ENCODE data around the gene CLMP.
A peak's percentile ranks its signal among the peaks of the same experiment; 100 is the strongest.

CLMP gene

GRCh38 chr11:123055191-123055901 lies 139.7 kb downstream of the CLMP start:
- no peak for DNase-seq (ENCODE audit: low read depth)

GRCh38 chr11:123054301-123055065 lies 140.6 kb downstream of the CLMP start:
- no peak for DNase-seq (ENCODE audit: low read depth)

- no peak for DNase-seq (ENCODE audit: low read depth)
Observed at GRCh38 chr11:123052901-123053721, 141.9 kb downstream of the CLMP start.

DNA sequence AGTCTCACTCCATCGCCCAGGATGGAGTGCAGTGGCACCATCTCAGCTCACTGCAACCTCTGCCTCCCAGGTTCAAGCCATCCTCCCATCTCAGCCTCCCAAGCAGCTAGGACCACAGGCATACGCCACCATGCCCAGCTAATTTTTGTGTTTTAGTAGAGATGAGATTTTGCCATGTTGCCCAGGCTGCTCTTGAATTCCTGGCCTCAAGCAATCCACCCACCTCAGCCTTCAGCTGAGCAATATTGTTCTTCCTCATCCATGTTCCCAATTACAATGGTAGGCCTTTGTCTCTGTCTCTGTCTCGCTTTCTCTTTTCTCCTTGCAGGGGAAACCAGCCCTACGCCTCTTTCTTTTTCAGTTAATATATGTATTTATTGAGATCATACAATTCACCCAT lies 143.4 kb downstream of the CLMP start:
- no peak for DNase-seq (ENCODE audit: low read depth)

- no peak for DNase-seq (ENCODE audit: low read depth)
Observed at GRCh38 chr11:123051146-123051545, 143.9 kb downstream of the CLMP start.

DNA sequence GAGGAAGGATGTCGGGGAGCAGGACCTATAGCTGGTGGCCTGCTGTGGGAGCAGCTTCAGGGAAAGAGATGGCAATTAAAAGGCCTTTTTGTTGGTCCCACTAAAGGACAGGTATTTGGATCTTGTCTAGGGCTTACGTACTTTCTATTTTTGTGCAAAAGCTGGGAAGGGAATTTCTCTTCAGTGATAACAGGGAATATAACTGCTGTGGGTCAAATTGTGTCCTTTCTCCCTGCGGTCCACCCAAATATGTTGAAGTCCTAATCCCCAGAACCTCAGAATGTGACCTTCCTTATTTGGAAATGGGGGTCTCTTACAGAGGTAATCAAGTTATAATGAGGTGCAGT lies 147.1 kb downstream of the CLMP start:
- DNase-seq (ENCODE audit: low read depth) = no peak

- DNase-seq (ENCODE audit: low read depth) = no peak
Observed at GRCh38 chr11:123047266-123047946, 147.6 kb downstream of the CLMP start.

GRCh38 chr11:123046473-123047259 lies 148.4 kb downstream of the CLMP start:
- no peak for DNase-seq (ENCODE audit: low read depth)

- no peak for DNase-seq (ENCODE audit: low read depth)
Observed at GRCh38 chr11:123045101-123045500, 149.9 kb downstream of the CLMP start.

DNA sequence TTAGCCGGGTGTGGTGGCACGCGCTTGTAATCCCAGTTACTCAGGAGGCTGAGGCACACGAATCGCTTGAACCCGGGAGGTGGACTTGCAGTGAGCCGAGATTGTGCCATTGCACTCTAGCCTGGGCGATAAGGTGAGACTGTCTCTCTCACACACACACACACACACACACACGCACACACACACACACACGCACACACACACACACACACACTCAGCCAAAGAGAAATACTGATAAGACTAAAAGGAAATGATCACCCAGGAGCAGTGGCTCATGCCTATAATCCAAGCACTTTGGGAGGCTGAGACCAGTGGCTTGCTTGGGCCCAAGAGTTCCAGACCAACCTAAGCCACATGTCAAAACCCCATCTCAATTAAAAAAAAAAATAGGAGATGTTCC lies 153.9 kb downstream of the CLMP start:
- DNase-seq (ENCODE audit: low read depth) = no peak

- DNase-seq (ENCODE audit: low read depth) = no peak
Observed at GRCh38 chr11:123040111-123040432, 155.0 kb downstream of the CLMP start.

GRCh38 chr11:123035831-123036230 lies 159.2 kb downstream of the CLMP start:
- DNase-seq (ENCODE audit: low read depth) = no peak

- DNase-seq (ENCODE audit: low read depth) = no peak
Observed at GRCh38 chr11:123034597-123034996, 160.5 kb downstream of the CLMP start.

DNA sequence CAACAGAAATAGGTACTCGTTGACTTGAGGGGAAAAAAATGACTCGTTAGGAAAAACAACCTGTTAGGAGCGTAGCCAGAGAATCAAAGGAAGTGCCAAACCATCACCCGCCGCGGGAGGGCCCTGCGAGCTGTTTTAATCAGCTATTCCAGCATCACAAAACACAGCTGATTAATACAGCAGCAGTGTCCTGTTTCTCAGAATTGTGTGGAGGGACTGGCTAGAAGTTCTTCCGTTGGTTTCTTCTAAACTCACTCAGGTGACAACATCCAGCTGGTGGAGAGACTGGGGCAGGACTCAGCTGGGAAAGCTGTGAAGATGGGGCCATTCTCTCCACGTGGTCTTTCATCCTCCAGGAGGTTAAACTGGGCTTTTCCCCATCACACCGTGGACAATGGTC lies 161.2 kb downstream of the CLMP start:
- no peak for DNase-seq (ENCODE audit: low read depth)

DNA sequence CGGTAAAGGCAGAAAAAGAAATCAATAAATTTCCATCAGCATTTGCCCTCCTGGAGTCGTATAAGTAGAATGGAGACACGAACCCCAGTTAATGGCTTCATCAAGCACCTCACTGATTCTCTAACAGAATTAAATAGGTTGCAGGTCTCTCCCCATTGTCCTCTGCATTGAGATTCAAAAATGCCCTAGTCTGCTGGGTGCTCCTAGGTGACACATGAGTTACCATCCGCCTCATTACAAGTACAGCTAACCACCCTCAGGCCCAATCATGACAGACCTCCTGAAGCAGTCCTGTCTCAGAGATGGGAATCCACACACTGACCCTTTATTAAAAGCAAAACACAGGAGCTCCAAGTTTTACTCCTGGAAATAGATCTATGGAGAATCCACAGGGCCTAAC lies 164.5 kb downstream of the CLMP start:
- no peak for DNase-seq (ENCODE audit: low read depth)

DNA sequence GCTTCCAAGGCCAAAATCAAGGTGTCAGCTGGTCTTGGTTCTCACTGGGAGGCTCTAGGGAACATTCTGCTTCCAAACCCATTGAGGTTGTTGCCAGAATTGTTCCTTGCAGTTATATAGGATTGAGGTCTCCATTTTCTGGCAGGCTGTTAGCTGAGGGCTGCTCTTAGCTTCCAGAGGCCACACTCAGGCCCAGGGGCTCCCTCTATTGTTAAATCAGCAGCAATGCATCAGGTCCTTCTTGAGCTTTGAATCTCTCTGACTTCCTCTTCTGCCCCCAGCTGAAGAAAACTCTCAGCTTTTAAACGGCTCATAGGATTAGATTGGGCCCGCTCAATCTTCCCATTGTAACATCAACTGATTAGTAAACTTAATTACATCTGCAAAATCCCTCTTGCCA lies 174.1 kb downstream of the CLMP start:
- peak; percentile 11 for DNase-seq (ENCODE audit: low read depth)

Measured in stimulated activated CD8-positive, alpha-beta memory T cell treated with anti-CD3 and anti-CD28 coated beads, Interleukin-4, amount 100 ng/mL, for 24 hours (primary cell).